ENCODE measurements around the gene HSP90AB1.

HSP90AB1 gene

GRCh38 chr6:44220913-44221290 lies 26.0 kb upstream of the HSP90AB1 start:
- Histone ChIP-seq H3K4me2 (ENCODE audit: low read length) (peak overlapping the region; percentile 45; the same call in 1 of the 2 replicates), H3K36me3 (replicated peaks; ENCODE audit: low read depth, low read length) (peaks cover under 1% of the 10 kb centered on the region), H3K27me3 (ENCODE audit: low read depth, low read length) (no peaks in the 10 kb centered on the region), H3K9me3 (ENCODE audit: insufficient read depth, low read length) (no peaks in the 10 kb centered on the region), H3K9ac (ENCODE audit: low read length) (peak overlapping the region; percentile 11; the same call in 1 of the 2 replicates), H3K4me3 (ENCODE audit: low read length) (no peak overlapping the region), H3K79me2 (ENCODE audit: low read length) (peaks cover 28% of the 10 kb centered on the region), H2AFZ (ENCODE audit: low read depth, low read length) (no peak overlapping the region), H3K27ac (ENCODE audit: low read length) (peak overlapping the region; percentile 47), H3K4me1 (ENCODE audit: low read length) (peaks cover 62% of the 10 kb centered on the region), H4K20me1 (ENCODE audit: insufficient read depth, low read length) (peaks cover 14% of the 10 kb centered on the region)
- TF ChIP-seq CTCF (IDR thresholded peaks at IDR 0.05; ENCODE audit: low read depth, low read length), result no peak
- TF ChIP-seq EZH2phosphoT487 (IDR thresholded peaks at IDR 0.05; ENCODE audit: low read depth), result no peak

- H3K4me3 ChIP-seq (ENCODE audit: low read length), result no peak overlapping the region
- H4K20me1 ChIP-seq (ENCODE audit: insufficient read depth, low read length), result peaks cover 20% of the 10 kb centered on the region
- no peak overlapping the region for H2AFZ ChIP-seq (ENCODE audit: low read depth, low read length)
- H3K4me1 ChIP-seq (ENCODE audit: low read length), result peaks cover 67% of the 10 kb centered on the region
- peaks cover 4% of the 10 kb centered on the region for H3K36me3 ChIP-seq (replicated peaks; ENCODE audit: low read depth, low read length)
- H3K27me3 ChIP-seq (ENCODE audit: low read depth, low read length), result no peaks in the 10 kb centered on the region
- TF ChIP-seq EZH2phosphoT487 (IDR thresholded peaks at IDR 0.05; ENCODE audit: low read depth) (no peak), CTCF (IDR thresholded peaks at IDR 0.05; ENCODE audit: low read depth, low read length) (peak; percentile 79)
- H3K9ac ChIP-seq (ENCODE audit: low read length), result peak overlapping the region; percentile 11; the same call in 1 of the 2 replicates
- peaks cover 33% of the 10 kb centered on the region for H3K79me2 ChIP-seq (ENCODE audit: low read length)
- H3K4me2 ChIP-seq (ENCODE audit: low read length), result peak overlapping the region; percentile 45
- peak overlapping the region; percentile 47 for H3K27ac ChIP-seq (ENCODE audit: low read length)
- no peaks in the 10 kb centered on the region for H3K9me3 ChIP-seq (ENCODE audit: insufficient read depth, low read length)
Measured at GRCh38 chr6:44221291-44221960, 25.5 kb upstream of the HSP90AB1 start.

DNA sequence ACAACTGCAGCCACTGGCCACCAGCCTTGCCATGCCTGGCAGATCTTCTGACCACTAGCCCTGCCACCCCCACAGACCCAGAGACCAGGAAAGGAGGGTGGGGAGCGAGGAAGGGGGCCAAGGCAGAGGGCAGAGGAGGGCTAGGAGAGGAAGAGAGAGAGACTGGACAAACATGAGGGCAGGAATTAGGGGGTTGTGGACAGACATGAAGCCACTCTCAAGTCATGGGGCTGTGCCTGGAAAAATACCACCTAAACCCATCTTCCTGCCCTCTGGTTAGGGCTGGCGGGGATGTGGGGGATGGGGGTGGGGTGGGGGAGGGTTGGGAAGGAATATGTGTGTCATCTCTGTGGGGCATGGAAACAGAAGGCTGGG lies 25.0 kb upstream of the HSP90AB1 start:
- Histone ChIP-seq H4K20me1 (ENCODE audit: insufficient read depth, low read length) (peaks cover 25% of the 10 kb centered on the region), H3K9ac (ENCODE audit: low read length) (peak overlapping the region; percentile 11; the same call in 1 of the 2 replicates), H3K27me3 (ENCODE audit: low read depth, low read length) (no peaks in the 10 kb centered on the region), H3K4me2 (ENCODE audit: low read length) (peak overlapping the region; percentile 45), H2AFZ (ENCODE audit: low read depth, low read length) (no peak overlapping the region), H3K4me1 (ENCODE audit: low read length) (peaks cover 65% of the 10 kb centered on the region), H3K36me3 (replicated peaks; ENCODE audit: low read depth, low read length) (peaks cover 9% of the 10 kb centered on the region), H3K9me3 (ENCODE audit: insufficient read depth, low read length) (no peaks in the 10 kb centered on the region), H3K4me3 (ENCODE audit: low read length) (no peak overlapping the region), H3K27ac (ENCODE audit: low read length) (peak overlapping the region; percentile 47; the same call in 1 of the 2 replicates), H3K79me2 (ENCODE audit: low read length) (peaks cover 39% of the 10 kb centered on the region)
- TF ChIP-seq CTCF (IDR thresholded peaks at IDR 0.05; ENCODE audit: low read depth, low read length), result no peak
- no peak for TF ChIP-seq EZH2phosphoT487 (IDR thresholded peaks at IDR 0.05; ENCODE audit: low read depth)

- H3K9me3 ChIP-seq (ENCODE audit: insufficient read depth, low read length), result no peaks in the 10 kb centered on the region
- H4K20me1 ChIP-seq (ENCODE audit: insufficient read depth, low read length), result peaks cover 32% of the 10 kb centered on the region
- H3K4me2 ChIP-seq (ENCODE audit: low read length), result peak overlapping the region; percentile 96
- H3K79me2 ChIP-seq (ENCODE audit: low read length), result peaks cover 46% of the 10 kb centered on the region
- H3K27me3 ChIP-seq (ENCODE audit: low read depth, low read length), result no peaks in the 10 kb centered on the region
- peak overlapping the region; percentile 83 for H3K4me3 ChIP-seq (ENCODE audit: low read length)
- peak overlapping the region; percentile 67 for H3K9ac ChIP-seq (ENCODE audit: low read length)
- H2AFZ ChIP-seq (ENCODE audit: low read depth, low read length), result 0 out of 2 replicates have a peak overlapping the region, but pooled peaks have one; percentile 49
- H3K4me1 ChIP-seq (ENCODE audit: low read length), result peaks cover 64% of the 10 kb centered on the region
- H3K36me3 ChIP-seq (replicated peaks; ENCODE audit: low read depth, low read length), result peaks cover 16% of the 10 kb centered on the region
- no peak for TF ChIP-seq CTCF (IDR thresholded peaks at IDR 0.05; ENCODE audit: low read depth, low read length)
- no peak for TF ChIP-seq EZH2phosphoT487 (IDR thresholded peaks at IDR 0.05; ENCODE audit: low read depth)
- no peak overlapping the region for H3K27ac ChIP-seq (ENCODE audit: low read length)
Measured at GRCh38 chr6:44222486-44223318, 24.2 kb upstream of the HSP90AB1 start.
